Activated CD4-positive, alpha-beta T cell treated with anti-CD3 and anti-CD28 coated beads, Interleukin-2, Interleukin-4, amounts not matched to agents 100 ng/mL and 50 ng/mL, durations not matched to agents 16 hours and 8 hours (primary cell): ENCODE results near the gene DDX39A.
"Not testable (repeated sequence)": the region's sequence is repeated elsewhere in the genome, so short reads cannot be mapped to it uniquely, and the experiment has no call there.

Experiments used
- DNase-seq: peaks from one replicate; pipeline ENCODE4 v3.0.0-alpha.2; 2020; ENCODE audit warnings: low spot score

DDX39A gene

DNA sequence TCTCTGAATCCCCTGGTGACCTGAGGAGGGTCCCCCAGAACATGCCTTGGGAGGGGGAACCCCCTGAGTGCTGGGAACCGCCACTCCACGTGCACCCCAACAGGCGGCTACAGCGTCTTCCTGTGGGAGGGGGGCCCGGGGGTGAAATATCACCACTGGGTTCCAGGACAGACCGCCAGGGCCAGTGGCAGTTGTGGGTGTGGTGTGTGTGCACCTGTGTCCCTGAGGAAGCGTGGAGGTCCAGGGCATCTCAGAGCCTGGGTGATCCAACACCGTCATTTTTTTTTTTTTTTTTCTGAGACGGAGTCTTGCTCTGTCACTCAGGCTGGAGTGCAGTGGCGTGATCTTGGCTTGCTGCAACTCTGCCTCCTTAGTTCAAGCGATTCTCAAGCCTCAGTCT, 33.6 kb downstream of the DDX39A start:
- no peak for DNase-seq

GRCh38 chr19:14383661-14384555, 35.2 kb downstream of the DDX39A start:
- peak; percentile 70 for DNase-seq

GRCh38 chr19:14381689-14382474, 37.3 kb downstream of the DDX39A start:
- DNase-seq, result peak; percentile 90

- DNase-seq, result no peak
Observed at GRCh38 chr19:14379294-14380065, 39.7 kb downstream of the DDX39A start.

GRCh38 chr19:14378890-14379289, 40.3 kb downstream of the DDX39A start:
- DNase-seq, result no peak

- no peak for DNase-seq
Observed at GRCh38 chr19:14377883-14378328, 41.2 kb downstream of the DDX39A start.

DNA sequence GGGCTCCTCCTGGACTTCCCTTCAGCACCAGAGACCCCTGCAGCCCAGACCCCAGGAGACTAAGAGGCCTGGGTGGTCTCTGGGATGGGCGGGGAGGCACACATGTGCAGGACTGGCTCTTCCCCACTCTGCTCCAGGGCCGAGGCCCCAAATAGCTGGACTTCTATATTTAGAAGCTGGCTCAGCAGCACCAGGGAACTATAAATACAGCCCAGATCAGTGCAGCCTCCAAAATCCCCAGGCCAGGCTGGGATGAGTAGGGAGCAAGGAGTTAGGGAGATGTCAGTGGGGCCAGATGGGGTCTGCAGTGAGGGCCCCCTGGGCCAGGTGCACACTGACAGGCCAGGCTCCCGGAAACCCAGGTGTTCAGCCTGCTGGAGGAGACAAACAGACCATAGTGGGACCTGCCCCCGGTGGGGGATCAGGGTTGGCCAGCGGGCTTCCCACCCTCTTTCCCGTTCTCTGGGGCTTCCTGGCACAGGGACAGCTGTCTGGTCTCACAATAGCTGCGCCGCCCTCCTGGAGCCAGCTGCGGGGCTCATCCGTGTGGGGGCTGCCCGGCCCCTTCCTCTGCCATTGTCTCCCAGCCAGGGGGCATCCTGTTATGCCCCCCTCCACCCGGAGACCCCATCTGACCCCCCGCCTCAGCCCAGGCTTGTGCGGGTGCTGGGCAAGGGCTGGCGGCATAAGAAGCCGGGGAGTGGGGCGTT, 43.4 kb downstream of the DDX39A start:
- no peak for DNase-seq

GRCh38 chr19:14375055-14375581, 44.0 kb downstream of the DDX39A start:
- peak; percentile 77 for DNase-seq

GRCh38 chr19:14374313-14374712, 44.8 kb downstream of the DDX39A start:
- DNase-seq, result not testable (repeated sequence)

GRCh38 chr19:14372384-14373077, 46.6 kb downstream of the DDX39A start:
- not testable (repeated sequence) for DNase-seq

DNA sequence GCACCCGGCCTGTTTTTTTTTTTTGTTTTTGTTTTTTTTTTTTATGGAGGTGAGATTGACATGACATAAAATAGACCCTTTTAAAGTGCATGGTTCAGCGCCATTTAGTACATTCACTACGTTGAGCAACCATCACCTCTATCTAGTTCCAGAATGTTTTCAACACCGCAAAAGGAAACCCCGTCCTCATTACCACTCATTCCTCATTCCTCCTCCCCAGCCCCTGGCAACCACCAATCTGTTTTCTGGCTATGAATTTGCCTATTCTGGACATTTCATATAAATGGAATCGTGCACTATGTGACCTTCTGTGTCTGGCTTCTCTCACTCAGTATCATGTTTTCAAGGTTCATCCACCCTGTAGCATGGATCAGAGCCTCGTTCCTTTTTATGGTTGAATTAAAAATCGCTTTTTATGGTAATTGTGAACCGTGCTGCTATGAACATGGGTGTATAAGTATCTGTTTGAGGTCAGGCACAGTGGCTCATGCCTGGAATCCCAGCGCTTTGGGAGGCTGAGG, 47.8 kb downstream of the DDX39A start:
- DNase-seq, result no peak

DNA sequence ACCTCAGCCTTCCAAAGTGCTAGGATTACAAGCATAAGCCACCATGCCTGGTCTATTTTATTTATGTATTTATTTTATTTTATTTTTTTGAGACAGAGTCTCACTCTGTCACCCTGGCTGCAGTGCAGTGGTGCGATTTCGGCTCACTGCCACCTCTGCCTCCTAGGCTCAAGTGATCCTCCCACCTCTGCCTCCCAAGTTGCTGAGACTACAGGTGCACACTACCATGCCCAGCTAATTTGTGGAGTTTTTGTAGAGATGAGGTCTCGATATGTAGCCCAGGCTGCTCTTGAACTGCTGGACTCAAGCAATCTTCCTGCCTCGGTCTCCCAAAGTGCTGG, 48.2 kb downstream of the DDX39A start:
- no peak for DNase-seq

- DNase-seq, result peak; percentile 53
Observed at GRCh38 chr19:14370169-14370939, 48.8 kb downstream of the DDX39A start.

- DNase-seq, result peak; percentile 90
Observed at GRCh38 chr19:14369399-14370168, 49.6 kb downstream of the DDX39A start.

DNA sequence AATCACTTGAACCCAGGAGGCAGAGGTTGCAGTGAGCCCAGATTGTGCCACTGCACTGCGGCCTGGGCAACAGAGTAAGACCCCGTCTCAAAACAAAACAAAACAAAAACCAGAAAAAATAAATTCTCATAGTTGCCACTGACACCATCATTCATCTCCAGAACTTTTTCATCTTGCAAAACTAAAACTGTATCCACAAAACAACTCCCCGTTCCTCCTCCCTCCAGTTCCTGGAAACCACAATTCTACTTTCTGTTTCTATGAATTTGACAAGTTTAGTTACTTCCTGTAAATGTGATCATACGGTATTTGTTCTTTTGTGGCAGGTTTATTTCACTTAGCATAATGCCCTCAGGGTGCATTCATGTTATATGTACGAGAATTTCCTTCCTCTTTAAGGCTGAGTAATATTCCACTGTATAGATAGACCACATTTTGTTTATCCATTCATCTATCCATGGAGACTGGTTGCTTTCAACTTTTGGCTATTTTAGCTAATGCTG, 51.1 kb downstream of the DDX39A start:
- peak; percentile 89 for DNase-seq

- no peak for DNase-seq
Observed at GRCh38 chr19:14367016-14367415, 52.1 kb downstream of the DDX39A start.

DNA sequence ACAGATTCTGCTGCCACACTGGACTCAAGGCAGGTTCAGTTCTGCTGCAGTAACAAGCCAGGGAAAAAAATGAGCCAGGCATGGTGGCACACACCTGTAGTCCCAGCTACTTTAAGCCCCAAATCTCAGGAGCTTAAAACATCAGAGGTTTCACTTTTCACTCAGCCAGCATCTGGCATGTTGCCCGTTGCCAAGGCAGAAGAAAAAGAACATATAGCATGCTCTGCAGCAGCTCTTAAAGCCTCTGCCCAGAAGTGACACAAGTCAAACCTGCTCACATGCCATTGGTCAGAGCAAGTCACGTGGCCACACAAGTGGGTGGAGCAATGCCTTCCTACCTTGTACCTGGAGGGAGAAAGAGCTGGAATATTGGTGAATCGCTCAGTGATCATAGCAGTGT, 52.6 kb downstream of the DDX39A start:
- peak; percentile 85 for DNase-seq

- not testable (repeated sequence) for DNase-seq
Observed at GRCh38 chr19:14364098-14364443, 55.1 kb downstream of the DDX39A start.
